ENCODE data around the gene MYRF. TPM values are rescaled to one million over a fixed set of nuclear protein-coding genes. Genes with fewer than 3 reads are reported as not detected.

Gene MYRF
- total RNA-seq, 4 donors from 2014 or later = 18.2 to 80.9 (median 49.9) TPM

DNA sequence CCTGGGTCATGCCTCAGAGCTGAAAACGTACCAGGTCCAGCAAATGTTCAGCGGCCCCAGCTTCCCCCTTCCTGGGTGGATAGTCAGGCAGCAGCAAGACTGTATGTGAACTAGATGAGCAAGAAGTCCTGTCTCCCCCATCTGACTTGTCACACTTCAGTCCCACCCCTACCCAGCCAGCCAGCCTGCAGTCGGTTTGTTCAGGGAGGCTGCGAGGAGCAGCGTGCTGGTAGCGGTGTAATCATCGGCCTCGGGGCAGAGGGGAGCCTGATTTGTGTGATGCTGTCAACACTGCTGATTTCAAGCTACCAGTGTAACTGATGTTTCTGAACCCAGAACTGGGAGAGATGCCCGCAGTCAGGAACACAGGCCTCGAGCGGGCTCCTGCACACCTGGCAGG, 30.4 kb downstream of the MYRF start:
- no peak for DNase-seq
- Histone ChIP-seq H3K4me3 (no peak overlapping the region), H3K36me3 (peaks cover 0 to 76% (median 0%) of the 10 kb centered on the region in 3 donors), H3K9me3 (no peaks in the 10 kb centered on the region), H3K4me1 (no peaks in the 10 kb centered on the region), H3K27ac (no peak overlapping the region), H3K27me3 (no peaks in the 10 kb centered on the region)
- no peak for TF ChIP-seq POLR2A (IDR thresholded peaks at IDR 0.05)
- TF ChIP-seq, protein P1, sequence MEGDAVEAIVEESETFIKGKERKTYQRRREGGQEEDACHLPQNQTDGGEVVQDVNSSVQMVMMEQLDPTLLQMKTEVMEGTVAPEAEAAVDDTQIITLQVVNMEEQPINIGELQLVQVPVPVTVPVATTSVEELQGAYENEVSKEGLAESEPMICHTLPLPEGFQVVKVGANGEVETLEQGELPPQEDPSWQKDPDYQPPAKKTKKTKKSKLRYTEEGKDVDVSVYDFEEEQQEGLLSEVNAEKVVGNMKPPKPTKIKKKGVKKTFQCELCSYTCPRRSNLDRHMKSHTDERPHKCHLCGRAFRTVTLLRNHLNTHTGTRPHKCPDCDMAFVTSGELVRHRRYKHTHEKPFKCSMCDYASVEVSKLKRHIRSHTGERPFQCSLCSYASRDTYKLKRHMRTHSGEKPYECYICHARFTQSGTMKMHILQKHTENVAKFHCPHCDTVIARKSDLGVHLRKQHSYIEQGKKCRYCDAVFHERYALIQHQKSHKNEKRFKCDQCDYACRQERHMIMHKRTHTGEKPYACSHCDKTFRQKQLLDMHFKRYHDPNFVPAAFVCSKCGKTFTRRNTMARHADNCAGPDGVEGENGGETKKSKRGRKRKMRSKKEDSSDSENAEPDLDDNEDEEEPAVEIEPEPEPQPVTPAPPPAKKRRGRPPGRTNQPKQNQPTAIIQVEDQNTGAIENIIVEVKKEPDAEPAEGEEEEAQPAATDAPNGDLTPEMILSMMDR (IDR thresholded peaks at IDR 0.05) = no peak

DNA sequence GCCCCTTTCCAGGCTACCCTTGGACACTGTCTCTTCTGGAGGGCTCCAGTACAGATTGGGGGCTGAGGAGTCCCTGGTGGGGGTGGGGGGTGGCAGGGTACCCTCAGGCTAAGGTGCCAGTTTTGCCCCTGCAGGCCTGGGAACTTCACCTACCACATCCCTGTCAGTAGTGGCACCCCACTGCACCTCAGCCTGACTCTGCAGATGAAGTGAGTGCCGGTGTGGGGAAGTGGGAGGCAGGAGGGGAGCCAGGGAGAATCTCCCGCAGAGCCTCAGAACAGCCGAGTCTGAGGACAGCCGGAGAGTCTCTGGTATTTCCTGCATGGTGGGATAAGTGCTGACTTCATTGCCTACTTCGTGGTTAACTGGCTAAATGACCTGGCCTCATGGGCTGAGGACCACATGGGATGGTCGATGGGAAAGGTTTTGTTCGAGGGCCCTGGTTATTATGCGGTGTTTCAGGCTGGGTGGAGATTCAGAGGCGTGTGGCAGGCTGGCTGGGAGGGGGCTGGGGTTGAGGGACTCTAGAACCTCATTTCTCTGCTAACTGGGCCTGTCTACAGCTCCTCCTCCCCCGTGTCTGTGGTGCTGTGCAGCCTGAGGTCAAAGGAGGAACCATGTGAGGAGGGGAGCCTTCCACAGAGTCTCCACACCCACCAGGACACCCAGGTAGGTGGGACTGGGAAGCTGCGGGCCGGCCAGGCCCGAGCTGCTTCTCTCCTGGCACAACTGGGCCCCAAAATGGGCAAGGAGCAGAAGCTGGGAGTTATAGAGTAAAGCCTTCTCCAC, 31.5 kb downstream of the MYRF start:
- no peak overlapping the region for H3K4me3 ChIP-seq
- no peak for TF ChIP-seq POLR2A (IDR thresholded peaks at IDR 0.05)
- TF ChIP-seq, protein P1 (IDR thresholded peaks at IDR 0.05) = no peak
- H3K4me1 ChIP-seq = no peaks in the 10 kb centered on the region
- peaks cover 0 to 81% (median 0%) of the 10 kb centered on the region in 3 donors for H3K36me3 ChIP-seq
- no peaks in the 10 kb centered on the region for H3K27me3 ChIP-seq
- H3K9me3 ChIP-seq = no peaks in the 10 kb centered on the region
- DNase-seq = no peak
- no peak overlapping the region for H3K27ac ChIP-seq

DNA sequence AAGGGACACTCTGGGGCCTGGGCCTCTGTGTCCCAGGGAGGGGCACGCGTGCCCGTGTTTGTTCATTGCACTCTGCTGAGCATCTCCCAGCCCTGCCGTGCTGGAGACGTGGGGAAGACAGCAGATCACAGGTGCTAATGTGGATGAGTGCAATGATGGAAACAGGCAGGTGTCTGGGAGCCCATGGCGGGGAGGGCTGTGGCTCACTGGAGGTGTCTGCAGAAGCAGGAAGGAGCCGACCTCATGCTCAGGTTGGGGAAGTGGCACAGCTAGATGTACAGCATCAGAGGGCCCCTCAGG, 32.0 kb downstream of the MYRF start:
- no peak overlapping the region for H3K27ac ChIP-seq
- peaks cover 0 to 81% (median 0%) of the 10 kb centered on the region in 3 donors for H3K36me3 ChIP-seq
- no peaks in the 10 kb centered on the region for H3K4me1 ChIP-seq
- H3K9me3 ChIP-seq = no peaks in the 10 kb centered on the region
- H3K27me3 ChIP-seq = no peaks in the 10 kb centered on the region
- no peak for DNase-seq
- TF ChIP-seq, protein P1 (IDR thresholded peaks at IDR 0.05) = no peak
- no peak for TF ChIP-seq POLR2A (IDR thresholded peaks at IDR 0.05)
- no peak overlapping the region for H3K4me3 ChIP-seq

DNA sequence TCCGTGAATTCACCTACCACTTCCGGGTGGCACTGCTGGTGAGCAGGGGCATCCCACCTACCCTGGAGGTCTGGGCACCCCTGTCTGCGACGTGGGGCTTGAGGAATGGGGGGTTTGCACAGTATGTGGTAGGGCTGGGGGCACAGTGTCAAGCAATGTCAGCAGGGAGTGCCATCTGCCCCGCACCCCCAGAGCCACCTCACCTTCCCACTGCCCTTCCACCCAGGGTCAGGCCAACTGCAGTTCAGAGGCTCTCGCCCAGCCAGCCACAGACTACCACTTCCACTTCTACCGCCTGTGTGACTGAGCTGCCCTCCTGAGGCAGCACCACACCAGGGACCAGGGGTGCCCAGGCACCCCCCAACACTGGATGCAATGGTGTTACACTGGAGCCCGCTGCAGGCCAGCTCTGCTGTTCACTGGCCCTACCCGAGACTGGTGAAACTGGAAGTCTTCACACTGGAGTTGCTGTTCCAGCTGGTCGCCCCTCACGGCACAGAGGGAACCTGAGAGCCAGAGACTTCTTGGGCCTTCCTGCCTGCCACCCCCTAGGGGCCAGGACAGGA, 33.5 kb downstream of the MYRF start:
- Histone ChIP-seq H3K4me3 (no peak overlapping the region), H3K9me3 (no peaks in the 10 kb centered on the region), H3K27me3 (no peaks in the 10 kb centered on the region), H3K36me3 (peaks cover 0 to 82% (median 0%) of the 10 kb centered on the region in 3 donors), H3K4me1 (no peaks in the 10 kb centered on the region), H3K27ac (no peak overlapping the region)
- TF ChIP-seq, protein P1 (IDR thresholded peaks at IDR 0.05) = no peak
- no peak for TF ChIP-seq POLR2A (IDR thresholded peaks at IDR 0.05)
- no peak for DNase-seq

DNA sequence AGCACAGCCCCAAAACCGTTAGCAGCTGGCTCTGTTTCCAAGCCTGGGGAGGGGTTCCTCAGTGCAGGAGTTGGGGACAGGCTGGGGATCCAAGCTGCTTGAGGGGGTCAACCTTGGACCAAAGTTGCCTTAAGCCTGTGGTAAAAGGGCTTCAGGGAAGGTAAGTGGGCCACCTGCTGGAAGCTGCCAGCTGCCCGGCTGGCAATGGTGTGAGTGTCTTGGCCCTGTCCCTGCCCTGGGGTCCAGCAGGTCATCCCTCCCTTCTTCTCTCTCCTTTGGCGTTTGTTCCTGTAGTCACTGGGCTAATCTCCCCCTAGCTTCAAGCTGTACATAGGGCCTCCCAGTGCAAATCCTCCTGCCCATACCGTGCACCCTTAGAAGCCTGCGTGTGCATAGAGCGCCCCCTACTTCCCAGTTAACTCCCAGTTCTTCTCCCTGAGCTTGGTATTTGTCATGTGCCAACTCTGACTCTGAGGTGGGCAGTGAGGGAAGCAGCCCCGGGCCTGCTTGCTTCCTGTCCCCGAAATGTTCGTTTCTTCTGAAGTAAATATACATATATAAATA, 35.6 kb downstream of the MYRF start:
- no peak overlapping the region for H3K4me3 ChIP-seq
- no peak overlapping the region for H3K27ac ChIP-seq
- peak in 1 of 3 donors; percentile 60 for DNase-seq
- H3K4me1 ChIP-seq = peaks cover 0 to 8% (median 0%) of the 10 kb centered on the region in 4 donors
- H3K36me3 ChIP-seq = peaks cover 0 to 72% (median 0%) of the 10 kb centered on the region in 3 donors
- no peak for TF ChIP-seq POLR2A (IDR thresholded peaks at IDR 0.05)
- TF ChIP-seq, protein P1 (IDR thresholded peaks at IDR 0.05) = peak in 4 of 6 experiments; percentile 23 to 66 (median 61)
- H3K27me3 ChIP-seq = no peaks in the 10 kb centered on the region
- no peaks in the 10 kb centered on the region for H3K9me3 ChIP-seq
